Lower leg skin (tissue), 4 donors: Measurements from ENCODE around the gene RPL18A. TPM values are rescaled to one million over a fixed set of nuclear protein-coding genes. Genes with fewer than 3 reads are reported as not detected.
"Not testable (repeated sequence)": the region's sequence is repeated elsewhere in the genome, so short reads cannot be mapped to it uniquely, and the experiment has no call there.

ENCODE experiments used
- DNase-seq, 2 donors: peaks; one replicate each; pipeline ENCODE4 v3.0.0-alpha.2; 2019; ENCODE audit warnings: low spot score in 2 of 2
- H3K4me3 ChIP-seq: fragments of 200-600 bp; sonication (generic); 2 replicates; pipeline ENCODE4 v1.5.1; 2017; ENCODE audit warnings: mild to moderate bottlenecking, low read depth; ENCODE audit not compliant: poor library complexity, severe bottlenecking
- POLR2A ChIP-seq, 2 donors: fragments of 450-650 bp; IDR thresholded peaks; one replicate each; pipeline ENCODE4 v1.6.1; 2016 to 2017; ENCODE audit warnings: antibody characterized with exemption in 2 of 2, mild to moderate bottlenecking in 1 of 2, moderate library complexity in 1 of 2
- WGBS, 2 donors: methylation state at CpG; one replicate each; pipeline ENCODE4 v1.1.5; 2018; 5-methylcytosine and 5-hydroxymethylcytosine counted together
- intact Hi-C: fragments of 100-400 bp; cut with DNase I; formaldehyde crosslinking; loops from one replicate; pipeline ENCODE4 v1.15.0; 2023; ENCODE audit warnings: low total_unique reads
- total RNA-seq, 4 donors: library from RNA; depleted of rRNA; stranded (reverse); fragments of >200 nt; gene quantifications; one replicate each; pipeline ENCODE4 v1.1.0, GENCODE V29; 2016
- TF ChIP-seq, protein P1 (sequence below), 3 donors: fragments of 450-650 bp; IDR thresholded peaks; one replicate each; pipeline ENCODE4 v1.5.1; 2016; ENCODE audit warnings: antibody characterized with exemption in 3 of 3, mild to moderate bottlenecking in 3 of 3, moderate library complexity in 2 of 3

The RPL18A gene
- total RNA-seq, 4 donors from 2014 or later = 2,094 to 3,301 (median 2,396) TPM

DNA sequence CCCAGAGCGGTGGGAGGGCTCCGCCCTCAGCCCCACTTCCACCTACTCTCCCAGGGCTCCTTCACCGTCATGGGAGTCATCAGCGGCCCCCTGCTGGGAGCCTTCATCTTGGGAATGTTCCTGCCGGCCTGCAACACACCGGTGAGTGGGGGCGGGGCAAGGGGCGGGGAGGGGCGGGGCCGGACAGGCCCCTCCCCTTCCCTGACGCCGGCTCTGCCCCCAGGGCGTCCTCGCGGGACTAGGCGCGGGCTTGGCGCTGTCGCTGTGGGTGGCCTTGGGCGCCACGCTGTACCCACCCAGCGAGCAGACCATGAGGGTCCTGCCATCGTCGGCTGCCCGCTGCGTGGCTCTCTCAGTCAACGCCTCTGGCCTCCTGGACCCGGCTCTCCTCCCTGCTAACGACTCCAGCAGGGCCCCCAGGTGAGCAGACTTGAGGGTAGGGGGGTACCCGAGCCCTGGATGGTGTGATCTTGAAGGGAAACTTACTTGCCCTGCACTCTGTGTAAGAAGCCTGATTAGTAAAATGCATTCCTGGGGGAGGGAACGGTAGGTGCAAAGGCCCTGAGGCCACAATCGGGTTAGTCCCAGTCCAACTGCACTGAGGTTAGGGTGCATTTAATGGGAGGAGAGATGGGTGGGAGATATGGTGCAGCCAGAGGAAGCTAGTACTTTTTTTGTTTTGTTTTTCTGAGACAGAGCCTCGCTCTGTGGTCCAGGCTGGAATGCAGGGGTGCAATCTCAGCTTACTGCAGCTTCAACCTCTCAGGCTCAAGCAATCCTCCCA is 24.1 kb downstream of the RPL18A start:
- no peak overlapping the region for H3K4me3 ChIP-seq
- intact Hi-C loops = no loop called here
- TF ChIP-seq, protein P1, sequence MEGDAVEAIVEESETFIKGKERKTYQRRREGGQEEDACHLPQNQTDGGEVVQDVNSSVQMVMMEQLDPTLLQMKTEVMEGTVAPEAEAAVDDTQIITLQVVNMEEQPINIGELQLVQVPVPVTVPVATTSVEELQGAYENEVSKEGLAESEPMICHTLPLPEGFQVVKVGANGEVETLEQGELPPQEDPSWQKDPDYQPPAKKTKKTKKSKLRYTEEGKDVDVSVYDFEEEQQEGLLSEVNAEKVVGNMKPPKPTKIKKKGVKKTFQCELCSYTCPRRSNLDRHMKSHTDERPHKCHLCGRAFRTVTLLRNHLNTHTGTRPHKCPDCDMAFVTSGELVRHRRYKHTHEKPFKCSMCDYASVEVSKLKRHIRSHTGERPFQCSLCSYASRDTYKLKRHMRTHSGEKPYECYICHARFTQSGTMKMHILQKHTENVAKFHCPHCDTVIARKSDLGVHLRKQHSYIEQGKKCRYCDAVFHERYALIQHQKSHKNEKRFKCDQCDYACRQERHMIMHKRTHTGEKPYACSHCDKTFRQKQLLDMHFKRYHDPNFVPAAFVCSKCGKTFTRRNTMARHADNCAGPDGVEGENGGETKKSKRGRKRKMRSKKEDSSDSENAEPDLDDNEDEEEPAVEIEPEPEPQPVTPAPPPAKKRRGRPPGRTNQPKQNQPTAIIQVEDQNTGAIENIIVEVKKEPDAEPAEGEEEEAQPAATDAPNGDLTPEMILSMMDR (IDR thresholded peaks at IDR 0.05) = no peak
- no peak for TF ChIP-seq POLR2A (IDR thresholded peaks at IDR 0.05)
- DNase-seq = no peak
- 67 to 79% methylated on average over 25 to 33 of the region's 33 CpGs for WGBS, 2 donors

DNA sequence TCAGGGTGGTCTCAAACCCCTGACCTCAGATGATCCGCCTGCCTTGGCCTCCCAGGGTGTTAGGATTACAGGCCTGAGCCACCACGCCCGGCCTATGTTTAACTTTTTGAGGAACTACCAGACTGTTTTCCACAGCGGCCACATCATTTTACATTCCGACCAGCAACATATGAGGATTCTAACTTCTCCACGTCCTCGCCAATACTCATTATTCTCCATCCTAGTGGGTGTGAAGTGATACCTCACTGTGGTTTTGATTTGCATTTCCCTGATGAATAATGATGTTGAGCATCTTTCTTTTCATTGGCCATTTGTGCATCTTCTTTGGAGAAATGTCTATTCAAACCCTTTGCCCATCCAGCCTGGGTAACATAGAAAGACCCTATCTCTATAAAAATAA is 26.8 kb downstream of the RPL18A start:
- H3K4me3 ChIP-seq = no peak overlapping the region
- DNase-seq = no peak
- intact Hi-C loops = no loop called here
- 72 to 74% methylated on average over 7 of the region's 7 CpGs for WGBS, 2 donors
- TF ChIP-seq POLR2A (IDR thresholded peaks at IDR 0.05) = no peak
- TF ChIP-seq, protein P1 (IDR thresholded peaks at IDR 0.05) = no peak

DNA sequence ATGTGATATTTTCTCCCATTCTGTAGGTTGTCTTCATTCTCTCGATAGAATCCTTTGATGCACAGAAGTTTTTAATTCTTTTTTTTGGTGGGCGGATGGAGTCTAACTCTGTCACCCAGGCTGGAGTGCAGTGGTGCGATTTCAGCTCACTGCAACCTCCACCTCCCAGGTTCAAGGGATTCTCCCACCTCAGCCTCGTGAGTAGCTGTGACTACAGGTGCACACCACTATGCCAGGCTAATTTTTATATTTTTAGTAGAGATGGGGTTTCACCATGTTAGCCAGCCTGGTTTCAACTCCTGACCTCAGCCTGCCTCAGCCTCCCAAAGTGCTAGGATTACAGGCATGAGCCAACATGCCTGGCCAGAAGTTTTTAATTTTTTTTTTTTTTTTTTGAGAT is 27.5 kb downstream of the RPL18A start:
- intact Hi-C loops, H3K4me3 ChIP-seq, DNase-seq: not testable (repeated sequence)
- 65 to 72% methylated on average over 4 of the region's 4 CpGs for WGBS, 2 donors

DNA sequence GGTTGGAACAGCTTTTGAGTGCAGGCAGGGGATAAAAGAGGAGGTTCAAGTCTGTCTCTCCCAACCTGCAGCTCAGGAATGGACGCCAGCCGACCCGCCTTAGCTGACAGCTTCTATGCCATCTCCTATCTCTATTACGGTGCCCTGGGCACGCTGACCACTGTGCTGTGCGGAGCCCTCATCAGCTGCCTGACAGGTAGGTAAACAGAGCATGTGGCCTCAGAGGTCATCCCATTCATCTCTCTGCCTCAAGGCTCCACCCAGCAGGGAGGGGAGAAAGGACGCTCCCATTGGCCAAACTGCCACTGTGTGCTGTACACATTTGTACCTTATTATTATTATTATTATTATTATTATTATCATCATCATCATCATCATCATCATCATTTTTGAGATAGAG is 28.6 kb downstream of the RPL18A start:
- no peak overlapping the region for H3K4me3 ChIP-seq
- 79 to 87% methylated on average over 7 of the region's 7 CpGs for WGBS, 2 donors
- no peak for TF ChIP-seq POLR2A (IDR thresholded peaks at IDR 0.05)
- TF ChIP-seq, protein P1 (IDR thresholded peaks at IDR 0.05) = no peak
- no peak for DNase-seq
- intact Hi-C loops = no loop called here

DNA sequence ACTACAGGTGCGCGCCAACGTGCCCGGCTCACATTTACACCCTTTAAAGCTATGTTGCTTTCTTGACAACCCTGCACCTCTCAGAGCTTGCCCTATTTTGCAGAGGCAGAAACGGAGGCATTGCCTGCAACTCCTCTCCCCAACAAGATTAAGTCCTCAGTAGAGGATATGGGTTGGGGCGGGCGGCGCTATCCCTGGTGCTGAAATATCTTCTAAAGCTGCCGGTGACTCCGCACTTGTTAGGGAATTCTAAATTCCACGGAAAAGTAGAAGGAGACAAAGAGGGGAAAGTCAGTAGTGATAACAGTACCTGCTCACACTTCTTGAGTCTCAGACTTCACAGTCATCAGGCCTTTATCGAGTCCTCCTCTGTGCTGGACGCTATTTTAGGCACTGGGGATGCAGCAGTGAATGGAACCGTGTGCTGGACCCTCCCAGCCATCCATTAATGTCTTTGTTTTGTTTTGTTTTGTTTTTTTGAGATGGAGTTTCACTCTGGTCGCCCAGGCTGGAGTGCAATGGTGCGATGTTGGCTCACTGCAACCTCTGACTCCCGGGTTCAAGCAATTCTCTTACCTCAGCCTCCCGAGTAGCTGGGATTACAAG is 30.0 kb downstream of the RPL18A start:
- intact Hi-C loops = no loop called here
- TF ChIP-seq, protein P1 (IDR thresholded peaks at IDR 0.05) = no peak
- TF ChIP-seq POLR2A (IDR thresholded peaks at IDR 0.05) = no peak
- WGBS, 2 donors = 24 to 38% methylated on average over 18 of the region's 18 CpGs
- no peak overlapping the region for H3K4me3 ChIP-seq
- DNase-seq = no peak

DNA sequence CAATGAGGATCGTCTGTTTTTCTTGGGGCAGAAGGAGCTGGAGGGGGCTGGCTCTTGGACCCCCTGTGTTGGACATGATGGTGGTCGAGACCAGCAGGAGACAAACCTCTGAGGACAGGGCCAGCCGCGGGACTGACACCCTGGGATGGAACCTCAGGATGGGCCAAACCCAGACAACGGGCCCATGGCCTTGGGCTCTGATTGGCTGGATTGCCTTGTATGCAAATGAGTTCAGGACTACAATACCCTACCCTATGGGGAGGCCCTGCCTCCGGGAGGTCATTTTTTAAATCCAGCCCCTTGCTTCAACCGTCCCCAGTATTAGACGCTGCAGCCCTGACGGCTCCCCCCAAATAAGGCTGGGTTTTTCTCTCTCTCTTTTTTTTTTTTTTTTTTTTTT is 34.1 kb downstream of the RPL18A start:
- intact Hi-C loops = no loop called here

More for the DNA sequence above, 34.1 kb downstream of the RPL18A start:
- WGBS, 2 donors = 70 to 72% methylated on average over 9 of the region's 9 CpGs
- no peak overlapping the region for H3K4me3 ChIP-seq
- TF ChIP-seq, protein P1 (IDR thresholded peaks at IDR 0.05) = no peak
- no peak for TF ChIP-seq POLR2A (IDR thresholded peaks at IDR 0.05)
- DNase-seq = no peak
